Nephron progenitor cell (in vitro differentiated cells): ENCODE results near the gene ATP5PF.
"Not testable (repeated sequence)": the region's sequence is repeated elsewhere in the genome, so short reads cannot be mapped to it uniquely, and the experiment has no call there.

Experiments
- DNase-seq: peaks from one replicate; pipeline ENCODE4 v3.0.0; 2021
- H3K27ac Mint-ChIP-seq: 2 replicates; pipeline ENCODE4 v1.8.0; 2021; ENCODE audit warnings: mild to moderate bottlenecking, moderate library complexity, mixed read lengths
- H3K27me3 Mint-ChIP-seq: 2 replicates; pipeline ENCODE4 v1.8.0; 2021; ENCODE audit warnings: mild to moderate bottlenecking, low read depth, mixed read lengths; ENCODE audit not compliant: poor library complexity
- H3K36me3 Mint-ChIP-seq: 2 replicates; pipeline ENCODE4 v1.8.0; 2021; ENCODE audit warnings: low read depth, mixed read lengths
- H3K4me1 Mint-ChIP-seq: 2 replicates; pipeline ENCODE4 v1.8.0; 2021; ENCODE audit warnings: mixed read lengths
- H3K4me3 Mint-ChIP-seq: 2 replicates; pipeline ENCODE4 v1.8.0; 2021; ENCODE audit warnings: mild to moderate bottlenecking, moderate library complexity, mixed read lengths
- H3K9me3 Mint-ChIP-seq: 2 replicates; pipeline ENCODE4 v1.8.0; 2021; ENCODE audit warnings: mild to moderate bottlenecking, moderate library complexity, mixed read lengths
- TF ChIP-seq, protein P1 (sequence below): fragments of 200-600 bp; sonication (generic); IDR thresholded peaks from 2 replicates; pipeline ENCODE4 v1.5.0; 2021; ENCODE audit warnings: antibody characterized with exemption

The ATP5PF gene, protein sequence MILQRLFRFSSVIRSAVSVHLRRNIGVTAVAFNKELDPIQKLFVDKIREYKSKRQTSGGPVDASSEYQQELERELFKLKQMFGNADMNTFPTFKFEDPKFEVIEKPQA

DNA sequence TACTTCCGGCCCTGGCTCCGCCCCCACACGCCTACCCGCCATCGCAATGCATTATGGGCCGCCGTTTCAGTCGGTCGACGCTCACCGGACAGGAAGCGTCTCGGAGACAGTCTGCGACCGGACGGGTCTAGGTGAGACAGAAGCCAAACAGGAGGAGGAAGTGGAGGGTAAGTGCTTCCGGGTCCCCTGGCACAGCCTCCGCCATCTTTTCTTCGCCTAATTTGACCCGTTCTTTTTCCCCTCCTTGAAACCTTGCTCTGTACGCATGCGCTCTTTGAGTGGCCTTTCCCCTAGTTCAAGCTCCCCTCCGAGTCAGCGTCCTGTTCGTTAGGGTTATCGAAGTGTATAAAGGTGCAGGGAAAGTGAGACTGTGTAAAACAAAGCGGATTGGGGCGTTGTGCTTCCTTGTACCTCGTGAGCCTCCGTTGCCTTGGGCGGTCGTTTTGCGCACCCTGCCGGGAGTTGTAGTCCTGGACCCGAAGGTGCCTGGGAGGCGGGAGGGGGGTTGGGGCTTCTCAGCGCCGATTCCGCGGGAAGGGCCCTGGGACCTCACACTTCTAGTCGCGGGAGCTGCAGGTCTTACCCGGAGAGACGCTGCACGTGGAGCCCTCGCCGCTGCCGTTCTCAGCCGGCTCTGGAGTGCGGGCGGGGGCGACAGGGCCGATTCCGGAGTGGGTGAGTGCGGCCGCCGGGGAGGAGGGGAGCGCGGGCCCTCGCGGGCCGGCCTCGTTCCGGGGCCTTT lies at the start of gene ATP5PF, which contains the start of gene GABPA:
Gene ATP5PF, minus strand, starts transcription at position 1 of the 742 bp plus-strand sequence. CDS start 5,110 bp downstream, outside the sequence.
Gene GABPA, plus strand, starts transcription at position 69 of the 742 bp plus-strand sequence. CDS start 6,627 bp downstream, outside the sequence.
- Mint-ChIP-seq H3K9me3 (no peaks in the 10 kb centered on the region), H3K36me3 (peaks cover 14% of the 10 kb centered on the region), H3K27ac (peak within 1 kb of the TSS; percentile 100)

DNA sequence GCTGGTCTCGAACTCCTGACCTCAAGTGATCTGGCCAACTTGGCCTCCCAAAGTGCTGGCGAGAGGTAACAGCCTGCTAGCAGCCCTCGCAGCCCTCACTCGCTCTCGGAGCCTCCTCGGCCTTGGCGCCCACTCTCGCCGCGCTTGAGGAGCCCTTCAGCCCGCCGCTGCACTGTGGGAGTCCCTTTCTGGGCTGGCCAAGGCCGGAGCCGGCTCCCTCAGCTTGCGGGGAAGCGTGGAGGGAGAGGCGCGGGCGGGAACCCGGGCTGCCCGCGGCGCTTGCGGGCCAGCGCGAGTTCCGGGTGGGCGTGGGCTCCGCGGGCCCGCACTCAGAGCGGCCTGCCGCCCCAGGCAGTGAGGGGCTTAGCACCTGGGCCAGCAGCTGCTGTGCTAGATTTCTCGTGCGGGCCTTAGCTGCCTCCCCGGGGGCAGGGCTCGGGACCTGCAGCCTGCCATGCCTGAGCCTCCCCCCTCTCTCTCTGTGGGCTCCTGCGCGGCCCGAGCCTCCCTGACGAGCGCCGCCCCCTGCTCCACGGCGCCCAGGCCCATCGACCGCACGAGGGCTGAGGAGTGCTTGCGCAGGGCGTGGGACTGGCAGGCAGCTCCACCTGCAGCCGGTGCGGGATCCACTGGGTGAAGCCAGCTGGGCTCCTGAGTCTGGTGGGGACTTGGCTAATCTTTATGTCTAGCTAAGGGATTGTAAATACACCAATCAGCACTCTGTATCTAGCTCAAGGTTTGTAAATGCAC lies 43.6 kb upstream of the ATP5PF start:
- peaks cover 13% of the 10 kb centered on the region for H3K27me3 Mint-ChIP-seq
- not testable (repeated sequence) for H3K4me3 Mint-ChIP-seq, DNase-seq, H3K4me1 Mint-ChIP-seq, H3K36me3 Mint-ChIP-seq, H3K27ac Mint-ChIP-seq, H3K9me3 Mint-ChIP-seq

More for the DNA sequence above, at the start of gene ATP5PF, which contains the start of gene GABPA:
- DNase-seq, result peak; percentile 97
- Mint-ChIP-seq H3K27me3 (peaks cover 6% of the 10 kb centered on the region), H3K4me1 (peaks cover 36% of the 10 kb centered on the region), H3K4me3 (peak within 1 kb of the TSS; percentile 99)
- TF ChIP-seq, protein P1, sequence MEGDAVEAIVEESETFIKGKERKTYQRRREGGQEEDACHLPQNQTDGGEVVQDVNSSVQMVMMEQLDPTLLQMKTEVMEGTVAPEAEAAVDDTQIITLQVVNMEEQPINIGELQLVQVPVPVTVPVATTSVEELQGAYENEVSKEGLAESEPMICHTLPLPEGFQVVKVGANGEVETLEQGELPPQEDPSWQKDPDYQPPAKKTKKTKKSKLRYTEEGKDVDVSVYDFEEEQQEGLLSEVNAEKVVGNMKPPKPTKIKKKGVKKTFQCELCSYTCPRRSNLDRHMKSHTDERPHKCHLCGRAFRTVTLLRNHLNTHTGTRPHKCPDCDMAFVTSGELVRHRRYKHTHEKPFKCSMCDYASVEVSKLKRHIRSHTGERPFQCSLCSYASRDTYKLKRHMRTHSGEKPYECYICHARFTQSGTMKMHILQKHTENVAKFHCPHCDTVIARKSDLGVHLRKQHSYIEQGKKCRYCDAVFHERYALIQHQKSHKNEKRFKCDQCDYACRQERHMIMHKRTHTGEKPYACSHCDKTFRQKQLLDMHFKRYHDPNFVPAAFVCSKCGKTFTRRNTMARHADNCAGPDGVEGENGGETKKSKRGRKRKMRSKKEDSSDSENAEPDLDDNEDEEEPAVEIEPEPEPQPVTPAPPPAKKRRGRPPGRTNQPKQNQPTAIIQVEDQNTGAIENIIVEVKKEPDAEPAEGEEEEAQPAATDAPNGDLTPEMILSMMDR, result no peak

DNA sequence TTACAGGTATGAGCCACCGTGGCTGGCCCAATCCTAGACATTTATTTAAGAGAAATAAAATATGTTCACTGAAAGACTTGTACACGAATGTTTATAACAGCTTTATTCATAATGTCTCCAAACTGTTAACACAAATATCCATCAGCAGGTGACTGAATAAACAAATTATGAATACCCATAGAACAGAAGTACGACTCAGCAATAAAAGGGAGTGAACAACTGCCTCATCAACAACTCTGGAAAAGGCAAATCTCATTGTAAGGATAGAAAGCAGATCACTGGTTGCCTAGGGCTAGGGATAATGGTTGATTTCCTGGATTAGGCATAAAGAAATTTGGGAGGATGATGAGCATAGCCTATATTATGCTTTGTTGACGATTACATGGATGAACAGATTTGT lies 41.7 kb upstream of the ATP5PF start:
- Mint-ChIP-seq H3K27me3 (peaks cover 8% of the 10 kb centered on the region), H3K9me3 (no peaks in the 10 kb centered on the region), H3K36me3 (no peaks in the 10 kb centered on the region), H3K4me1 (no peaks in the 10 kb centered on the region), H3K4me3 (no peak overlapping the region), H3K27ac (no peak overlapping the region)
- no peak for DNase-seq
- TF ChIP-seq, protein P1, result no peak

DNA sequence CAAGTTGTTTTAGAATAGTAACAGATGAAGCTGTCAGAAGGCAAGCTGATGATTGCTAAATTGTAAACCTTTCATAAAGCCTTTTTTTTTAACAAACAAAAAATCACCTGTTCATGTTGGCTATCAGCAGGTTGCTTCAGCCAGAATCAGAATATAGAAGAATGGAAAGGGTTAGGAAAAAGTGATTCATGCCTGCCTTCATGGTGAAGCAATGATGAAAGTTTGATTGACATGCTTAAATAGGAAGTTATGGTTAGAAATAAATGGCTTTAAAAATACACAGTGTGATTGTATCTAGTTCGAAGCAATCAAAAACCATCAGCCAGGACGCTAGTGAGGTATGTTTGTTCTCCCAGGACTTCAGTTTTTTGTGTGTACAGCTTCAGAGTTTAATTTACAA lies 38.0 kb upstream of the ATP5PF start:
- H3K36me3 Mint-ChIP-seq, result peaks cover 5% of the 10 kb centered on the region
- peaks cover 3% of the 10 kb centered on the region for H3K27me3 Mint-ChIP-seq

DNA sequence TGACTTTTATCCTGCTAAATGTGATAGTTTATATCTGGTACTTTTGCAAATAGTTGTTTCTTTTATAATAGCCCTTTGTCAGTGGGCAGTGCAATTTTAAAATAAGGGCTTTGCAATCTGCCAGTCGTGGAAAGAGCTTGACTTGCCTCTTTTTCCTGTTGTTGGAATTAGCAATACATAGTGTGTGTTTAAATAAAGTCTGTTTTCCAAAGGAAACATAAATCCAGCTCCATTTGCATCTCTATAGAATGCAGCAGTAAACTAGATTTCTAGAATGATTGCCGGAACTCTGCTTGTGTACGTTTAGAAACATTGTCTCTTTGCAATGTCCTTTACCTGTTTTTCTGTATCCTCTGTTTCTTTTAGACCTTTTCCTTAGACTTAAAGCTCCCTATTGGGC lies 33.2 kb upstream of the ATP5PF start:
- no peak for DNase-seq
- H3K9me3 Mint-ChIP-seq, result no peaks in the 10 kb centered on the region
- peaks cover 26% of the 10 kb centered on the region for H3K36me3 Mint-ChIP-seq
- no peak overlapping the region for H3K27ac Mint-ChIP-seq
- H3K4me3 Mint-ChIP-seq, result no peak overlapping the region
- H3K27me3 Mint-ChIP-seq, result no peaks in the 10 kb centered on the region
- TF ChIP-seq, protein P1, result no peak
- no peaks in the 10 kb centered on the region for H3K4me1 Mint-ChIP-seq

More for the DNA sequence above, 38.0 kb upstream of the ATP5PF start:
- no peak overlapping the region for H3K4me3 Mint-ChIP-seq
- DNase-seq, result no peak
- H3K27ac Mint-ChIP-seq, result no peak overlapping the region
- TF ChIP-seq, protein P1, result no peak
- H3K4me1 Mint-ChIP-seq, result no peaks in the 10 kb centered on the region
- H3K9me3 Mint-ChIP-seq, result no peaks in the 10 kb centered on the region

DNA sequence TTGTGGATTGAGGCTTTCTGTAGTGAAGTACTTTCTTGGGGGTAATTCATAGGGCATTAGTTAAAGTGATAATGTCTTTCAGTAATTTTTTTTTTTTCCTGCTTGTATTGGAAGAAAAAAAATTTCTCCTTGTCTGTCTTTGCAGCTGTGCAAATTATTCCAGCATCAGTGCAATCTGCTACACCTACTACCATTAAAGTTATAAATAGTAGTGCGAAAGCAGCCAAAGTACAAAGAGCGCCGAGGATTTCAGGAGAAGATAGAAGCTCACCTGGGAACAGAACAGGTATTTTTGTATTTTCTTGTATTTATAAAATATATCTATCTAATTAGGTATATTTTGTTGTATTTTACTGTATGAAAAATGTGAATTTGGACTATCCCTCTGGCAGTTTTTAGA lies 29.4 kb upstream of the ATP5PF start:
- no peaks in the 10 kb centered on the region for H3K9me3 Mint-ChIP-seq
- TF ChIP-seq, protein P1, result no peak
- H3K4me3 Mint-ChIP-seq, result no peak overlapping the region
- no peaks in the 10 kb centered on the region for H3K4me1 Mint-ChIP-seq
- no peaks in the 10 kb centered on the region for H3K27me3 Mint-ChIP-seq
- no peak overlapping the region for H3K27ac Mint-ChIP-seq
- DNase-seq, result no peak
- H3K36me3 Mint-ChIP-seq, result peaks cover 34% of the 10 kb centered on the region
